ENCODE data around the gene CCR7. TPM values are rescaled to one million over a fixed set of nuclear protein-coding genes. Genes with fewer than 3 reads are reported as not detected.

The CCR7 gene
- total RNA-seq, 1 experiment from 2014 or later, result 0.57 TPM

DNA sequence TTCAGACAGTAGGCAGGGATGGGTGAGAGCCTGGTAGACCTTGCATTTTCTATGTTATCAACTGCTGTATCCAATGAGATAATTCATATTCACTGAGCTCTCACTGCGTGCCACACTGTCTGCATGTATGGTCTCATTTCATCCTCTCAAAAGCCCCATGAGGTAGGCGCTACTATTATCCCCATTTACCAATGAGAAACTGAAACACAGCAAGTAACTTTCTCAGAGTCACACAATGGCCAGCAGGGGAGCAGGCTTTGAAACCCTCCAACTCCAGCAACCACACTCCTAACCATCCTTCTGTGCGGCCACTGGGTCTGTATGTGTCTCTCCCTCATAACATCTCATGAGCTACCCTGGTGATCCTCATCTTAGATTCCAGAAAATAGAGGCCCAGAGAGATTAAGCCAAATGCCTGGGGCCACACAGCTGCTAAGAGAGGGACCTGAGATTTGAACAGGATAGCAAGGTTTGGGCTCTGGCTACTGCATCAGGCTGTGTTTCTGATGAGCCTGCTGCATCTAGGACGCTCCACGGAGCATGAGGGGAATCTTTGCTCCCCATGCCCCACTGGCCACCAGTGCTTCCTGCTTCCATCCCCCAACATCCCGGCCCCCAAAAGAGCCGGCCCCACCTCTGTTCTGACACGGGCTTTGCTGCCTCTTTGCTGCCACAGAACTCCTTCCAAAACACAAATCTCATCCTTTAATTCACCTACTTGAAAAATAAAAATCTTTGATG, 3.2 kb downstream of the CCR7 start:
- Mint-ChIP-seq H3K27ac (no peak overlapping the region), H3K27me3 (ENCODE audit: low read depth) (peaks cover 4% of the 10 kb centered on the region), H3K9me3 (peaks cover 7% of the 10 kb centered on the region), H3K4me1 (peaks cover 49% of the 10 kb centered on the region), H3K36me3 (no peaks in the 10 kb centered on the region), H3K4me3 (no peak overlapping the region)
- ChIA-PET POLR2A (no interaction called here), CTCF (interaction anchor here (0.5 to 2.8 kb wide), 6 partner anchors 28 to 358 kb away, joined by 3 to 14 read pairs (median 3); no protein-coding TSS in a partner anchor)
- ATAC-seq, result no peak
- TF ChIP-seq NR1H2 (CRISPR knock-in tag; IDR thresholded peaks at IDR 0.05) (no peak), SOX15 (CRISPR knock-in tag; IDR thresholded peaks at IDR 0.05) (no peak)
- TF ChIP-seq, protein P1, sequence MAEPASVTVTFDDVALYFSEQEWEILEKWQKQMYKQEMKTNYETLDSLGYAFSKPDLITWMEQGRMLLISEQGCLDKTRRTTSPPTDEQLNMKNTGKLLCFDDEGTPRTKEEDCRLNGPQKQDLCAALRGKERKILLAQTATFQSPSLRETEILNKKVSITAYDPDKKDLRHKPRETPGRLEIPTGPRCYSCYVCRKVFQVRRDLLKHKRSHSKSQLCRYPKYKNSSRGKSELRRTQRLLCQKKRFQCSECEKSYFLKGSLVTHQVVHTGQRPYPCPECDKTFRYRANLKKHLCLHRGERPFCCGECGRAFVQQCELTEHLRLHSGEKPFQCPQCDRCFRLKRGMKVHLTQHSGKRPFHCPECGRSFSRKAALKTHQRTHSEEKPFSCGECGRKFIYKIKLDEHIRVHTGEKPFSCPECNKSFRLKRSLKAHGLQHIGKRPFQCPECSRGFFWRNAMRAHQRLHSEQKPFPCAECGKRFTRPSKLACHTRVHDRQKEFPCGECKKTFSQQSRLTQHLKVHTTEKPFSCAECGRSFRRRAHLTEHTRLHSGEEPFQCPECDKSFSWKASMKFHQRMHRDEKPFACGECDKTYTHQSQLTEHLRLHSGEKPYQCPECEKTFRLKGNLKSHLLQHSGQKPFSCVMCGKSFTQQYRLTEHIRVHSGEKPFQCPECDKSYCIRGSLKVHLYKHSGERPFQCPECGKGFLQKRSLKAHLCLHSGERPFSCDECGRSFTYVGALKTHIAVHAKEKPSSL (CRISPR knock-in tag; conservative IDR thresholded peaks at IDR 0.05), result no peak
- DNase-seq (ENCODE audit: low spot score), result peak; percentile 11

DNA sequence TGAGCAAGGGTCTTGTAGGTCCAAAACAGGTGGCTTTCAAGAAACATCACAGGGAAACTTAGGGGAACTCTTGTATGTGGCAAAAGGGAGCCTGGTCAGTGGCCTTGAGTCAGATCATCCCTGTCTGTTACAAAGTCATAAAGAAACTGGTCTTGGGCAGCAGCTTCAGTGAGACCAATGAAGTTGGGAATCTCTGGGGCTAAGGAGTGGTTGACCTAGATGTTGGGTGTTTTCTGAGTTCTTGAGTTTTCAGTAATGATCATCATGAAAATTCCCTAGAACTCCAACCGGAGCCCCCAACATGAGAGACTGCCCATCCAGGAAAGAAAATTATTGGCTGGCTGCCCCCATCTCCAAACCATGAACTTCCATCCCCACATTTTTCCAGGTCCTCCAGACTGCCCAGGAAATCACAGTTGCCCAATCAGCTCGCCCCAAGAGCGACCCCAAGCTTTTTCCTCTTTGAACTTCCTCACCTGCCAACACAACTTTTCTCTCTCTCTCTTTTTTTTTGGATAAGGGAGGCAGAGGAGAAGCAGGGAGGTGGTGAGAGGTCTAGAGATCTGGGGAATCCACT, 3.9 kb downstream of the CCR7 start:
- Mint-ChIP-seq H3K9me3 (peaks cover 4% of the 10 kb centered on the region; the same call in 1 of the 2 replicates), H3K4me1 (peaks cover 52% of the 10 kb centered on the region), H3K36me3 (no peaks in the 10 kb centered on the region), H3K4me3 (no peak overlapping the region), H3K27ac (no peak overlapping the region), H3K27me3 (ENCODE audit: low read depth) (peaks cover 5% of the 10 kb centered on the region)
- POLR2A ChIA-PET, result no interaction called here
- DNase-seq (ENCODE audit: low spot score) (no peak), ATAC-seq (no peak)
- CTCF ChIA-PET, result interaction anchor here (0.9 to 5.4 kb wide), 9 partner anchors 12 to 211 kb away, joined by 3 to 127 read pairs (median 17); partner anchors contain the start of gene GJD3
- TF ChIP-seq NFYB (CRISPR knock-in tag; conservative IDR thresholded peaks at IDR 0.05; ENCODE audit: low read depth), result no peak
- TF ChIP-seq ZMAT4 (CRISPR knock-in tag; IDR thresholded peaks at IDR 0.05), result no peak
- TF ChIP-seq HMGA2 (CRISPR knock-in tag; IDR thresholded peaks at IDR 0.05), result no peak
- no peak for TF ChIP-seq FOXJ3 (CRISPR knock-in tag; IDR thresholded peaks at IDR 0.05; ENCODE audit: borderline replicate concordance)
- TF ChIP-seq, protein P2, sequence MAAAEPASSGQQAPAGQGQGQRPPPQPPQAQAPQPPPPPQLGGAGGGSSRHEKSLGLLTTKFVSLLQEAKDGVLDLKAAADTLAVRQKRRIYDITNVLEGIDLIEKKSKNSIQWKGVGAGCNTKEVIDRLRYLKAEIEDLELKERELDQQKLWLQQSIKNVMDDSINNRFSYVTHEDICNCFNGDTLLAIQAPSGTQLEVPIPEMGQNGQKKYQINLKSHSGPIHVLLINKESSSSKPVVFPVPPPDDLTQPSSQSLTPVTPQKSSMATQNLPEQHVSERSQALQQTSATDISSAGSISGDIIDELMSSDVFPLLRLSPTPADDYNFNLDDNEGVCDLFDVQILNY (CRISPR knock-in tag; IDR thresholded peaks at IDR 0.05), result no peak
- TF ChIP-seq TCF7 (CRISPR knock-in tag; IDR thresholded peaks at IDR 0.05; ENCODE audit: low read depth), result no peak
- TF ChIP-seq NR1H2 (CRISPR knock-in tag; IDR thresholded peaks at IDR 0.05), result no peak
- no peak for TF ChIP-seq ZNF416 (CRISPR knock-in tag; IDR thresholded peaks at IDR 0.05)
- TF ChIP-seq CBFB (CRISPR knock-in tag; IDR thresholded peaks at IDR 0.05; ENCODE audit: low read depth), result no peak
- TF ChIP-seq ATF2 (CRISPR knock-in tag; IDR thresholded peaks at IDR 0.05; ENCODE audit: borderline replicate concordance, low read depth), result no peak
- TF ChIP-seq GABPB1 (CRISPR knock-in tag; IDR thresholded peaks at IDR 0.05), result no peak
- TF ChIP-seq, protein P3, sequence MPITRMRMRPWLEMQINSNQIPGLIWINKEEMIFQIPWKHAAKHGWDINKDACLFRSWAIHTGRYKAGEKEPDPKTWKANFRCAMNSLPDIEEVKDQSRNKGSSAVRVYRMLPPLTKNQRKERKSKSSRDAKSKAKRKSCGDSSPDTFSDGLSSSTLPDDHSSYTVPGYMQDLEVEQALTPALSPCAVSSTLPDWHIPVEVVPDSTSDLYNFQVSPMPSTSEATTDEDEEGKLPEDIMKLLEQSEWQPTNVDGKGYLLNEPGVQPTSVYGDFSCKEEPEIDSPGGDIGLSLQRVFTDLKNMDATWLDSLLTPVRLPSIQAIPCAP (CRISPR knock-in tag; IDR thresholded peaks at IDR 0.05), result no peak
- TF ChIP-seq ZNF423 (CRISPR knock-in tag; IDR thresholded peaks at IDR 0.05), result no peak
- TF ChIP-seq ZNF317 (CRISPR knock-in tag; IDR thresholded peaks at IDR 0.05; ENCODE audit: borderline replicate concordance, low read depth), result no peak
- TF ChIP-seq, protein P4, sequence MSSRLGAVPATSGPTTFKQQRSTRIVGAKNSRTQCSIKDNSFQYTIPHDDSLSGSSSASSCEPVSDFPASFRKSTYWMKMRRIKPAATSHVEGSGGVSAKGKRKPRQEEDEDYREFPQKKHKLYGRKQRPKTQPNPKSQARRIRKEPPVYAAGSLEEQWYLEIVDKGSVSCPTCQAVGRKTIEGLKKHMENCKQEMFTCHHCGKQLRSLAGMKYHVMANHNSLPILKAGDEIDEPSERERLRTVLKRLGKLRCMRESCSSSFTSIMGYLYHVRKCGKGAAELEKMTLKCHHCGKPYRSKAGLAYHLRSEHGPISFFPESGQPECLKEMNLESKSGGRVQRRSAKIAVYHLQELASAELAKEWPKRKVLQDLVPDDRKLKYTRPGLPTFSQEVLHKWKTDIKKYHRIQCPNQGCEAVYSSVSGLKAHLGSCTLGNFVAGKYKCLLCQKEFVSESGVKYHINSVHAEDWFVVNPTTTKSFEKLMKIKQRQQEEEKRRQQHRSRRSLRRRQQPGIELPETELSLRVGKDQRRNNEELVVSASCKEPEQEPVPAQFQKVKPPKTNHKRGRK (CRISPR knock-in tag; IDR thresholded peaks at IDR 0.05; ENCODE audit: borderline replicate concordance), result no peak
- TF ChIP-seq ATF1 (CRISPR knock-in tag; IDR thresholded peaks at IDR 0.05), result no peak
- TF ChIP-seq KAT7 (CRISPR knock-in tag; IDR thresholded peaks at IDR 0.05; ENCODE audit: borderline replicate concordance), result no peak
- no peak for TF ChIP-seq CREB1 (CRISPR knock-in tag; IDR thresholded peaks at IDR 0.05)
- no peak for TF ChIP-seq ZBTB43 (CRISPR knock-in tag; IDR thresholded peaks at IDR 0.05)
